Gastrocnemius medialis (tissue), 4 donors: Measurements from ENCODE around the gene DLL4. TPM values are rescaled to one million over a fixed set of nuclear protein-coding genes. Genes with fewer than 3 reads are reported as not detected.

Experiments
- ATAC-seq, 2 donors: fragments of 150-250 bp; one replicate each; pipeline ENCODE4 v1.9.1; 2016
- DNase-seq, 2 donors: peaks; one replicate each; pipeline ENCODE4 v3.0.0-alpha.2; 2019
- H3K27ac ChIP-seq, 4 donors: fragments of 200-600 bp; sonication (generic); 1 replicate in 1 of 4; 2 replicates in 3 of 4; pipeline ENCODE4 v1.5.1; 2016 to 2018; ENCODE audit warnings: mild to moderate bottlenecking in 2 of 4, moderate library complexity in 1 of 4
- H3K27me3 ChIP-seq, 3 donors: fragments of 200-600 bp; sonication (generic) in 2 of 3; 1 replicate in 1 of 3; 2 replicates in 2 of 3; pipeline versions ENCODE4 v1.5.1 to v1.6.0; 2016 to 2019; ENCODE audit warnings: mild to moderate bottlenecking in 1 of 3, moderate library complexity in 1 of 3
- H3K36me3 ChIP-seq, 2 donors: fragments of 200-600 bp; sonication (generic) in 1 of 2; one replicate each; pipeline ENCODE4 v1.5.1; 2017 to 2018
- H3K4me1 ChIP-seq, 2 donors: fragments of 200-600 bp; sonication (generic) in 1 of 2; one replicate each; pipeline ENCODE4 v1.5.1; 2016 to 2017; ENCODE audit warnings: mild to moderate bottlenecking in 2 of 2
- H3K4me3 ChIP-seq, 4 donors: fragments of 200-600 bp; sonication (generic) in 3 of 4; 1 replicate in 1 of 4; 2 replicates in 3 of 4; pipeline ENCODE4 v1.5.1; 2016 to 2019; ENCODE audit warnings: mild to moderate bottlenecking in 2 of 4
- H3K9me3 ChIP-seq, 3 donors: fragments of 200-600 bp; sonication (generic) in 2 of 3; 1 replicate in 1 of 3; 2 replicates in 2 of 3; pipeline ENCODE4 v1.5.1; 2016 to 2019
- POLR2A ChIP-seq, 2 donors: fragments of 450-650 bp; IDR thresholded peaks; one replicate each; pipeline ENCODE4 v1.6.1; 2017; ENCODE audit warnings: antibody characterized with exemption in 2 of 2, mild to moderate bottlenecking in 2 of 2, moderate library complexity in 2 of 2
- in situ Hi-C, 4 donors: fragments of 200-750 bp; cut with MboI; loops; one replicate each; pipeline versions ENCODE4 v1.15.0 to v1.8.0; 2017; ENCODE audit warnings: low sequenced_read_pairs in 4 of 4
- intact Hi-C: fragments of 100-400 bp; cut with DNase I; formaldehyde crosslinking; loops from one replicate; pipeline ENCODE4 v1.15.1; 2023; ENCODE audit warnings: low total_unique reads
- total RNA-seq, 4 donors: library from RNA; depleted of rRNA; stranded (reverse); fragments of >200 nt; gene quantifications; one replicate each; pipeline versions ENCODE4 v1.1.0 to v1.2.3, GENCODE V29; 2016
- TF ChIP-seq, protein P1 (sequence below), 5 experiments: fragments of 450-650 bp in 3 of 5; fragments of 200-600 bp in 2 of 5; sonication (generic) in 2 of 5; IDR thresholded peaks in 4 of 5; conservative IDR thresholded peaks in 1 of 5; 1 replicate in 4 of 5; 2 replicates in 1 of 5; pipeline ENCODE4 v1.5.1; 2016 to 2019; ENCODE audit warnings: antibody characterized with exemption in 5 of 5, mild to moderate bottlenecking in 3 of 5, moderate library complexity in 3 of 5

The DLL4 gene
- total RNA-seq, 4 donors from 2014 or later, result 5.9 to 15.7 (median 8.9) TPM

DNA sequence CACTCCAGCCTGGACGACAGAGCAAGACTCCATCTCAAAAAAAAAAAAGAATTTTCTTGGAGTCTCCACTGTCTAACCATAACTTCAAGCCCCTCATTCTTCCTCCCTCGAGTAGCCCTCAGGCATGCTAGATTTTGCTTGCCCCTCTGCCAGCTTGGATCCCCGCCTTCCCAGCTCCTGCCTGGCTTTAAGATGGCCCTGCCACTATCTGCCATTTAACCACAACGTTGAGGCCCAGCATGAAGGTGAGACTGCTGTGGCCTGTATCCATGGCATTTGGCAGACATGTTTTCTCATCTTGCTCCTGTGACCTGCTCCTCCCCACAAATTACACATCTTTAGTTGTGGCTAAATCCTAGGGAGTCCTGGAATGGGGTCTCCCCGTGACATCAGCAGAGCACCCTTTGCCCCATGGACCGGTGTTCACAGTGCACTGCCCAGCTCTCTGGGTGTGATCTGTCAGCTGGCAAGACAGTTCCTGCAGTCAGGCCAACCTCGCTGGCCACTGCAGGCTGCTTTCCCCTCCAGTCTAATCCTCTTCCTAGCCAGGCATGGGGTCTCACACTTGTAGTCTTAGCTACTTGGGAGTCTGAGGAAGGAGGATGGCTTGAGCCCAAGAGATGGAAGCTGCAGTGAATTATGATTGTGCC is 24.5 kb upstream of the DLL4 start:
- ATAC-seq (no peak), DNase-seq (no peak)
- peak overlapping the region; percentile 25 to 94 (median 78) for H3K27ac ChIP-seq
- TF ChIP-seq POLR2A (IDR thresholded peaks at IDR 0.05), result no peak
- TF ChIP-seq, protein P1, sequence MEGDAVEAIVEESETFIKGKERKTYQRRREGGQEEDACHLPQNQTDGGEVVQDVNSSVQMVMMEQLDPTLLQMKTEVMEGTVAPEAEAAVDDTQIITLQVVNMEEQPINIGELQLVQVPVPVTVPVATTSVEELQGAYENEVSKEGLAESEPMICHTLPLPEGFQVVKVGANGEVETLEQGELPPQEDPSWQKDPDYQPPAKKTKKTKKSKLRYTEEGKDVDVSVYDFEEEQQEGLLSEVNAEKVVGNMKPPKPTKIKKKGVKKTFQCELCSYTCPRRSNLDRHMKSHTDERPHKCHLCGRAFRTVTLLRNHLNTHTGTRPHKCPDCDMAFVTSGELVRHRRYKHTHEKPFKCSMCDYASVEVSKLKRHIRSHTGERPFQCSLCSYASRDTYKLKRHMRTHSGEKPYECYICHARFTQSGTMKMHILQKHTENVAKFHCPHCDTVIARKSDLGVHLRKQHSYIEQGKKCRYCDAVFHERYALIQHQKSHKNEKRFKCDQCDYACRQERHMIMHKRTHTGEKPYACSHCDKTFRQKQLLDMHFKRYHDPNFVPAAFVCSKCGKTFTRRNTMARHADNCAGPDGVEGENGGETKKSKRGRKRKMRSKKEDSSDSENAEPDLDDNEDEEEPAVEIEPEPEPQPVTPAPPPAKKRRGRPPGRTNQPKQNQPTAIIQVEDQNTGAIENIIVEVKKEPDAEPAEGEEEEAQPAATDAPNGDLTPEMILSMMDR (IDR thresholded peaks at IDR 0.05 in 4 of 5, conservative IDR thresholded peaks at IDR 0.05 in 1 of 5), result no peak
- peaks cover 27 to 35% of the 10 kb centered on the region in 2 donors for H3K4me1 ChIP-seq
- H3K4me3 ChIP-seq, result no peak overlapping the region
- no peaks in the 10 kb centered on the region for H3K9me3 ChIP-seq
- intact Hi-C loops (loop anchor here (1.0 to 5.0 kb wide), 5 partner anchors 98 to 498 kb away; partner anchors contain the start of genes NDUFAF1, NUSAP1 and OIP5), in situ Hi-C loops (loop anchor here (5.0 to 10.0 kb wide), 5 partner anchors 118 to 283 kb away; partner anchors contain the start of gene INO80 (in 1 of the 4))
- H3K27me3 ChIP-seq, result no peaks in the 10 kb centered on the region
- peaks cover 0 to 33% of the 10 kb centered on the region in 2 donors for H3K36me3 ChIP-seq

DNA sequence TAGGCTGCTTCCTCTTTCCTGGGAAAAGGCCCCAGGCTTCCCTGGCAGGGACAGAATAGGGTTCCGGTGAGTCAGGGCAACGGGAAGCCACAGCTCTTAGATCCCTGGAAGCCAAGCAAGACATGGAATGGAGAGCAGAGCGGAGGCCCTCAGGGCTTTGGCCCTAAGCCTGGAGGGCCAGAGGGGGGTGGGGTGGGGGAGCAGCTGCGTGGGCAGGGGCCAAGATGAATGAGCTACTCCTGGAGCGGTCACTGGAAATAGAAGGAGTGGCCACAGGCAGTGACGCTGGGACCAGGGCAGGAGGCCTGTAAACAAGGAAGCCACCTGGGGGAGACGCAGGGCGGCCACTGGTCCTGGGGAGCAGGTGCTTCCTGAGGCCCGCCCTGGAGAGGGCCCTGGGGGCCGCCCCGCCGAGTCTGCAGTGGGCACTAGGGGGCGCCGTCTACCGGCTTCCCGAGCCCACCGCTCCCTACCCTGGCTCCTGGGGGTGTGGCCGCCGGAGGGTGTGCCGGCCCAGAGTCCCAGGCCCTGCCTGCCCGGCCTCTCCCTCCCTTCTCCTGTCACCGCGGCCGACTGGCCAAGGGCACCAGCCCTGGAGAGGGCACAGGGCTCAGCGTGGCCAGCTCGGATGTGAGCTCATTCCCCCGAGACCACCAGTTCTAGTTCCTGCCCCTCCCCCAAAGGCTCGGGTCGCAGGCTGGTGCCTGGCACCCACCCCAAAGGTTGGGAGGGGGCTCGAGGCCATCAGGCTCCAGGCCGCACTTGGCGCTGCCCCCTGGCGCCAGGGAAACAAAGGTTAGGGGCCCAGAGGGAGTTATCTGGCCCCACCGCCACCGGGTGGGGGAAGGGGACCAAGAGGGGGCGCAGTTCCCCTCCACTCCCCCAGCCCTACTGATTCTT is 22.8 kb upstream of the DLL4 start:
- ATAC-seq (peak; percentile 69 to 77), DNase-seq (peak; percentile 88 to 94)
- intact Hi-C loops (loop anchor here (1.0 to 5.0 kb wide), 6 partner anchors 31 to 496 kb away; partner anchors contain the start of genes INO80 and NDUFAF1), in situ Hi-C loops (loop anchor here (5.0 to 10.0 kb wide), 5 partner anchors 116 to 281 kb away; partner anchors contain the start of gene INO80 (in 1 of the 4))
- peaks cover 0 to 16% of the 10 kb centered on the region in 2 donors for H3K36me3 ChIP-seq
- H3K4me3 ChIP-seq, result peak overlapping the region; percentile 56 to 62 (median 60)
- no peaks in the 10 kb centered on the region for H3K27me3 ChIP-seq
- TF ChIP-seq, protein P1 (IDR thresholded peaks at IDR 0.05 in 4 of 5, conservative IDR thresholded peaks at IDR 0.05 in 1 of 5), result peak; percentile 91 to 97 (median 94)
- TF ChIP-seq POLR2A (IDR thresholded peaks at IDR 0.05), result peak; percentile 54 to 58
- H3K27ac ChIP-seq, result peak overlapping the region; percentile 91 to 94 (median 93)
- no peaks in the 10 kb centered on the region for H3K9me3 ChIP-seq
- H3K4me1 ChIP-seq, result peaks cover 34 to 42% of the 10 kb centered on the region in 2 donors

GRCh38 chr15:40906991-40907802 is 21.9 kb upstream of the DLL4 start:
- in situ Hi-C loops (loop anchor here (5.0 to 10.0 kb wide), 5 partner anchors 115 to 280 kb away; partner anchors contain the start of gene INO80 (in 1 of the 4)), intact Hi-C loops (loop anchor here (1.0 to 5.0 kb wide), 6 partner anchors 30 to 495 kb away; partner anchors contain the start of genes INO80 and NDUFAF1)
- peak; percentile 40 to 62 for DNase-seq
- H3K27ac ChIP-seq, result peak overlapping the region; percentile 91 to 94 (median 93)
- peak overlapping the region; percentile 56 to 62 (median 60) for H3K4me3 ChIP-seq
- peaks cover 34 to 42% of the 10 kb centered on the region in 2 donors for H3K4me1 ChIP-seq
- peaks cover 0 to 12% of the 10 kb centered on the region in 2 donors for H3K36me3 ChIP-seq
- H3K27me3 ChIP-seq, result no peaks in the 10 kb centered on the region
- no peak for TF ChIP-seq POLR2A (IDR thresholded peaks at IDR 0.05)
- TF ChIP-seq, protein P1 (IDR thresholded peaks at IDR 0.05 in 4 of 5, conservative IDR thresholded peaks at IDR 0.05 in 1 of 5), result no peak
- peak; percentile 5 to 8 for ATAC-seq
- no peaks in the 10 kb centered on the region for H3K9me3 ChIP-seq

DNA sequence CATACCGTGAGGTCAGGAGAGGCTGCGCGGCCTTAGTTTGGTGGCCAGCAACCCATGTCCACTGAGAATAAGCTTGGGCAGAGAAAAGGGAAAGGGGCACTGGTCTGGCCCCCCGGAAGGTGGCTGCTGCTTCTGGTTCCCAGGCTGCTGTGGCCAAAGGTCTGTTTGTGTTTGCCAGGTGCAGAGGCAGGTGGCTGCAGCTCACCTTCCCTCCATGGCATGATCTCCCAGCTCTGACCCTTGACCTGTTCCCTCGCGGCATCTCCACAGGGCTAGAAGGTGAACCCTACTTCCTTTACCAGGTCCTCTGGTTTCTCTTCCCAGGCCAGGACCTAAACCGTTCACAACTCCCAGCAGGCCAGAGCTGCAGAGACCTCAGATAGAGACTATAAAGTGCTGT is 21.0 kb upstream of the DLL4 start:
- intact Hi-C loops, result loop anchor here (5.0 kb wide), 2 partner anchors 94 to 494 kb away; partner anchors contain the start of gene NDUFAF1
- no peaks in the 10 kb centered on the region for H3K9me3 ChIP-seq
- H3K4me1 ChIP-seq, result peaks cover 34 to 42% of the 10 kb centered on the region in 2 donors
- H3K36me3 ChIP-seq, result peaks cover 0 to 7% of the 10 kb centered on the region in 2 donors
- DNase-seq, result no peak
- H3K27me3 ChIP-seq, result no peaks in the 10 kb centered on the region
- TF ChIP-seq, protein P1 (IDR thresholded peaks at IDR 0.05 in 4 of 5, conservative IDR thresholded peaks at IDR 0.05 in 1 of 5), result no peak
- TF ChIP-seq POLR2A (IDR thresholded peaks at IDR 0.05), result no peak
- peak overlapping the region in 2 of 4 donors; percentile 94 for H3K27ac ChIP-seq
- H3K4me3 ChIP-seq, result no peak overlapping the region
- in situ Hi-C loops, result loop anchor here (5.0 to 10.0 kb wide), 5 partner anchors 114 to 279 kb away; partner anchors contain the start of gene INO80 (in 1 of the 4)
- no peak for ATAC-seq
